ENCODE measurements around the gene OXCT2. TPM values are rescaled to one million over a fixed set of nuclear protein-coding genes. Genes with fewer than 3 reads are reported as not detected.
"Not testable (repeated sequence)": the region's sequence is repeated elsewhere in the genome, so short reads cannot be mapped to it uniquely, and the experiment has no call there.

The OXCT2 gene
- total RNA-seq, 1 experiment from 2014 or later, result 2.3 TPM

DNA sequence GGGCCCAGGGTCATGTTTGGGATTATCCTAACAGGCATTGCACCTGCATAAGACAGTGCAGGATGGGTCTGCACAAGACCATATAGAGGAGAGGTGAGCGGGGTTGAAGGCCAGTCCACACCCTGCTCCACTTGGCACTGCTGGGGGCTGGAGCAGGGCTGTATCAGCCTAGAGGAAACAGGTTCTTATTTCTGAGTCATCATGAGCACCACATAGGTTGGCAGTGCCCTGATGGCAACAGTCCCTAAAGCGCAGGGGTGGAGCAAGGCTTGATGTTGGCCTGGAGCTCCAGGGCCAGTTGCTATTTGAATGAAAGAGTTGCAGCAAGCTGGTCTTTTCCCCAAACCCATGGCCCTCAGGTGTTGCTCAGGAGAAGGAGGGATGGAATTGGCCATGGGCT is 47.3 kb upstream of the OXCT2 start (continued):
- TF ChIP-seq, protein P1, sequence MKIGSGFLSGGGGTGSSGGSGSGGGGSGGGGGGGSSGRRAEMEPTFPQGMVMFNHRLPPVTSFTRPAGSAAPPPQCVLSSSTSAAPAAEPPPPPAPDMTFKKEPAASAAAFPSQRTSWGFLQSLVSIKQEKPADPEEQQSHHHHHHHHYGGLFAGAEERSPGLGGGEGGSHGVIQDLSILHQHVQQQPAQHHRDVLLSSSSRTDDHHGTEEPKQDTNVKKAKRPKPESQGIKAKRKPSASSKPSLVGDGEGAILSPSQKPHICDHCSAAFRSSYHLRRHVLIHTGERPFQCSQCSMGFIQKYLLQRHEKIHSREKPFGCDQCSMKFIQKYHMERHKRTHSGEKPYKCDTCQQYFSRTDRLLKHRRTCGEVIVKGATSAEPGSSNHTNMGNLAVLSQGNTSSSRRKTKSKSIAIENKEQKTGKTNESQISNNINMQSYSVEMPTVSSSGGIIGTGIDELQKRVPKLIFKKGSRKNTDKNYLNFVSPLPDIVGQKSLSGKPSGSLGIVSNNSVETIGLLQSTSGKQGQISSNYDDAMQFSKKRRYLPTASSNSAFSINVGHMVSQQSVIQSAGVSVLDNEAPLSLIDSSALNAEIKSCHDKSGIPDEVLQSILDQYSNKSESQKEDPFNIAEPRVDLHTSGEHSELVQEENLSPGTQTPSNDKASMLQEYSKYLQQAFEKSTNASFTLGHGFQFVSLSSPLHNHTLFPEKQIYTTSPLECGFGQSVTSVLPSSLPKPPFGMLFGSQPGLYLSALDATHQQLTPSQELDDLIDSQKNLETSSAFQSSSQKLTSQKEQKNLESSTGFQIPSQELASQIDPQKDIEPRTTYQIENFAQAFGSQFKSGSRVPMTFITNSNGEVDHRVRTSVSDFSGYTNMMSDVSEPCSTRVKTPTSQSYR (CRISPR knock-in tag; IDR thresholded peaks at IDR 0.05), result no peak
- TF ChIP-seq ZNF423 (CRISPR knock-in tag; IDR thresholded peaks at IDR 0.05) (no peak), NR2C2 (CRISPR knock-in tag; IDR thresholded peaks at IDR 0.05) (no peak)
- TF ChIP-seq, protein P2, sequence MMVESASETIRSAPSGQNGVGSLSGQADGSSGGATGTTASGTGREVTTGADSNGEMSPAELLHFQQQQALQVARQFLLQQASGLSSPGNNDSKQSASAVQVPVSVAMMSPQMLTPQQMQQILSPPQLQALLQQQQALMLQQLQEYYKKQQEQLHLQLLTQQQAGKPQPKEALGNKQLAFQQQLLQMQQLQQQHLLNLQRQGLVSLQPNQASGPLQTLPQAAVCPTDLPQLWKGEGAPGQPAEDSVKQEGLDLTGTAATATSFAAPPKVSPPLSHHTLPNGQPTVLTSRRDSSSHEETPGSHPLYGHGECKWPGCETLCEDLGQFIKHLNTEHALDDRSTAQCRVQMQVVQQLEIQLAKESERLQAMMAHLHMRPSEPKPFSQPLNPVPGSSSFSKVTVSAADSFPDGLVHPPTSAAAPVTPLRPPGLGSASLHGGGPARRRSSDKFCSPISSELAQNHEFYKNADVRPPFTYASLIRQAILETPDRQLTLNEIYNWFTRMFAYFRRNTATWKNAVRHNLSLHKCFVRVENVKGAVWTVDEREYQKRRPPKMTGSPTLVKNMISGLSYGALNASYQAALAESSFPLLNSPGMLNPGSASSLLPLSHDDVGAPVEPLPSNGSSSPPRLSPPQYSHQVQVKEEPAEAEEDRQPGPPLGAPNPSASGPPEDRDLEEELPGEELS (CRISPR knock-in tag; IDR thresholded peaks at IDR 0.05), result no peak

GRCh38 chr1:39817091-39817932 is 46.2 kb upstream of the OXCT2 start:
- peaks cover 13% of the 10 kb centered on the region for H3K27me3 Mint-ChIP-seq (ENCODE audit: low read depth)
- ChIA-PET CTCF (interaction anchor here (0.7 to 5.4 kb wide), 28 partner anchors 8 to 521 kb away, joined by 3 to 57 read pairs (median 3); partner anchors contain the start of genes BMP8B and MYCL), POLR2A (interaction anchor here (0.9 to 1.3 kb wide), 2 partner anchors 80 to 94 kb away, joined by 3 read pairs; no protein-coding TSS in a partner anchor)
- not testable (repeated sequence) for H3K4me3 Mint-ChIP-seq, H3K9me3 Mint-ChIP-seq, H3K4me1 Mint-ChIP-seq, H3K36me3 Mint-ChIP-seq, H3K27ac Mint-ChIP-seq
- ATAC-seq (peak; percentile 35), DNase-seq (ENCODE audit: low spot score) (peak; percentile 22)
- TF ChIP-seq, protein P3, sequence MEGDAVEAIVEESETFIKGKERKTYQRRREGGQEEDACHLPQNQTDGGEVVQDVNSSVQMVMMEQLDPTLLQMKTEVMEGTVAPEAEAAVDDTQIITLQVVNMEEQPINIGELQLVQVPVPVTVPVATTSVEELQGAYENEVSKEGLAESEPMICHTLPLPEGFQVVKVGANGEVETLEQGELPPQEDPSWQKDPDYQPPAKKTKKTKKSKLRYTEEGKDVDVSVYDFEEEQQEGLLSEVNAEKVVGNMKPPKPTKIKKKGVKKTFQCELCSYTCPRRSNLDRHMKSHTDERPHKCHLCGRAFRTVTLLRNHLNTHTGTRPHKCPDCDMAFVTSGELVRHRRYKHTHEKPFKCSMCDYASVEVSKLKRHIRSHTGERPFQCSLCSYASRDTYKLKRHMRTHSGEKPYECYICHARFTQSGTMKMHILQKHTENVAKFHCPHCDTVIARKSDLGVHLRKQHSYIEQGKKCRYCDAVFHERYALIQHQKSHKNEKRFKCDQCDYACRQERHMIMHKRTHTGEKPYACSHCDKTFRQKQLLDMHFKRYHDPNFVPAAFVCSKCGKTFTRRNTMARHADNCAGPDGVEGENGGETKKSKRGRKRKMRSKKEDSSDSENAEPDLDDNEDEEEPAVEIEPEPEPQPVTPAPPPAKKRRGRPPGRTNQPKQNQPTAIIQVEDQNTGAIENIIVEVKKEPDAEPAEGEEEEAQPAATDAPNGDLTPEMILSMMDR (IDR thresholded peaks at IDR 0.05), result peak; percentile 7
- TF ChIP-seq, protein P4, sequence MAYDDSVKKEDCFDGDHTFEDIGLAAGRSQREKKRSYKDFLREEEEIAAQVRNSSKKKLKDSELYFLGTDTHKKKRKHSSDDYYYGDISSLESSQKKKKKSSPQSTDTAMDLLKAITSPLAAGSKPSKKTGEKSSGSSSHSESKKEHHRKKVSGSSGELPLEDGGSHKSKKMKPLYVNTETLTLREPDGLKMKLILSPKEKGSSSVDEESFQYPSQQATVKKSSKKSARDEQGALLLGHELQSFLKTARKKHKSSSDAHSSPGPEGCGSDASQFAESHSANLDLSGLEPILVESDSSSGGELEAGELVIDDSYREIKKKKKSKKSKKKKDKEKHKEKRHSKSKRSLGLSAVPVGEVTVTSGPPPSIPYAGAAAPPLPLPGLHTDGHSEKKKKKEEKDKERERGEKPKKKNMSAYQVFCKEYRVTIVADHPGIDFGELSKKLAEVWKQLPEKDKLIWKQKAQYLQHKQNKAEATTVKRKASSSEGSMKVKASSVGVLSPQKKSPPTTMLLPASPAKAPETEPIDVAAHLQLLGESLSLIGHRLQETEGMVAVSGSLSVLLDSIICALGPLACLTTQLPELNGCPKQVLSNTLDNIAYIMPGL (CRISPR knock-in tag; IDR thresholded peaks at IDR 0.05), result 0 out of 2 replicates have a peak, but pooled peaks have one; percentile 27
- peak; percentile 95 for TF ChIP-seq ZNF121 (CRISPR knock-in tag; IDR thresholded peaks at IDR 0.05)
- peak; percentile 37; the same call in 1 of the 2 replicates for TF ChIP-seq USF1 (CRISPR knock-in tag; IDR thresholded peaks at IDR 0.05)

DNA sequence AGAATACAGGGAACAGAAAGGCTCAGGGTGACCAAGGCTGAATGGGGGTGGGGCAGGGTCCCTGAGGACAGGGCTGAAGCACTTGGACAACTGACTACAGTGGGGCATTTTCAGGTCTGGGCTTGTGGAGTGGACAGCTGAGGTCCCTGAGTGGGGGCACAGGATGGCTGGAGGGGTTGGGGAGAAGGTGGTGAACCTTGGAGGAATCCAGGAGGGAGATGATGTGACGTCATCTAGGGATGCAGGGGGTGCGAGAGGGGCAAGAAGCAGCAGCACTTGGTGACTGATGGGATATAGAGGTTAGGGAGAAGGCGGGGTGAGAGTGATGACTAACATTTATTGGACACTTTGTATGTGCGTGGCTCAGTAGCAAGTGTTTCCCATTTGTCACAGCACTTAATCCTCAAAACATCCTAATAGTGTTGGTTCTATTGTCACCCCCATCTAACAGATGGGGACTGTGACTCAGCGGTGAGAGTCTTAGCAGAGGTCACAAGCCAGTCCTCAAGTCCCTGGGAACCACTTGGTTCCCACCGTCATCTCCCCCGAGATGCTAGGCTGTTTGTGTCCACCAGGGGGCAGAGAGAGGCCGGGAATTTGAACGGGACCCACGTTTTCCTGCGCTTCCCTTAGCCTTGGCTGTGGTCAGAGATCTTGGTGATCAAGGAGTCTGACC is 45.4 kb upstream of the OXCT2 start:
- H3K4me1 Mint-ChIP-seq, result peaks cover 5% of the 10 kb centered on the region; the same call in 1 of the 2 replicates
- peak; percentile 84 for ATAC-seq
- TF ChIP-seq, protein P3 (IDR thresholded peaks at IDR 0.05), result peak; percentile 79
- TF ChIP-seq, protein P5, sequence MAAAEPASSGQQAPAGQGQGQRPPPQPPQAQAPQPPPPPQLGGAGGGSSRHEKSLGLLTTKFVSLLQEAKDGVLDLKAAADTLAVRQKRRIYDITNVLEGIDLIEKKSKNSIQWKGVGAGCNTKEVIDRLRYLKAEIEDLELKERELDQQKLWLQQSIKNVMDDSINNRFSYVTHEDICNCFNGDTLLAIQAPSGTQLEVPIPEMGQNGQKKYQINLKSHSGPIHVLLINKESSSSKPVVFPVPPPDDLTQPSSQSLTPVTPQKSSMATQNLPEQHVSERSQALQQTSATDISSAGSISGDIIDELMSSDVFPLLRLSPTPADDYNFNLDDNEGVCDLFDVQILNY (CRISPR knock-in tag; IDR thresholded peaks at IDR 0.05), result no peak
- peaks cover 4% of the 10 kb centered on the region for H3K9me3 Mint-ChIP-seq
- peaks cover 13% of the 10 kb centered on the region for H3K27me3 Mint-ChIP-seq (ENCODE audit: low read depth)
- POLR2A ChIA-PET, result no interaction called here
- no peak overlapping the region for H3K4me3 Mint-ChIP-seq
- CTCF ChIA-PET, result interaction anchor here (0.7 to 5.4 kb wide), 17 partner anchors 9 to 216 kb away, joined by 3 to 57 read pairs (median 6); partner anchors contain the start of genes MYCL and PPIE
- H3K27ac Mint-ChIP-seq, result no peak overlapping the region
- peak; percentile 67 for DNase-seq (ENCODE audit: low spot score)
- no peaks in the 10 kb centered on the region for H3K36me3 Mint-ChIP-seq
